NCI-H2029 treated with DMSO at 0.1 percent for 48 hours (cell line): ENCODE results near the gene RAB10.
A peak's percentile ranks its signal among the peaks of the same experiment; 100 is the strongest.
"Not testable (repeated sequence)": the region's sequence is repeated elsewhere in the genome, so short reads cannot be mapped to it uniquely, and the experiment has no call there.

ENCODE experiments used
- DNase-seq: peaks from one replicate; lab custom pipeline; 2025; lab: John Stamatoyannopoulos, UW

Gene RAB10

DNA sequence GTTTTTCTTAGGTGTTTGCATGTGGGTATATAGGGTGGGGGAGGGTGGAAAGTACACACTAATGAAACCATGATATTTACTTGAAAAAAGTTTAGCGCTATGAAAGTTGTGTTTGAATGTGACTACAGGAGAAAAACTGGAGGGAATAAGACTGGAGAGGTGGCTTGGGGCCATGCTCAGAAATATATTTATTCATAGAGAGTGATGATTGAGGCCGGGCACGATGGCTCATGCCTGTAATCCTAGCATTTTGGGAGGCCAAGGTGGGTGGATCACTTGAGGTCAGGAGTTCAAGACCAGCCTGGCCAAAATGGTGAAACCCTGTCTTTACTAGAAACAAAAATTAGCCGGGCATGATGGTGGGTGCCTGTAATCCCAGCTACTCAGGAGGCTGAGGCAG lies 55.0 kb downstream of the RAB10 start:
- DNase-seq, result not testable (repeated sequence)

DNA sequence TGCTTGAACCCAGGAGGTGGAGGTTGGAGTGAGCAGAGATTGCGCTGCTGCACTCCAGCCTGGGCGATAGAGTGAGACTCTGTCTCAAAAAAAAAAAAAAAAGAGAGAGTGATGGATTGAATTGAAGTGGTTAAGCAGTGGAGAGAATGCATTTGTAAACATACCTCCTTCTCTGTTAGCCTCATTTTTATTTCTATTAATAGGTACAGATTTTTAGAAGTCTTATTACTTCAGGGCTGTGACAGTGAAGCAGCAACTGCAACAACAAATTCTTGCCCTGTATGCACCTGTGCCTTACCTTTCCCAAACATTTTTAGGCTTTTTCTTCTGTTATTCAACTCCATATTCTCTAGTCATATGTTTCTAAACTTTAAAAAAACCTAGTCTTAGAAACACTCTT lies 55.5 kb downstream of the RAB10 start:
- no peak for DNase-seq

- DNase-seq, result no peak
Observed at GRCh38 chr2:26095758-26096157, 61.9 kb downstream of the RAB10 start.

- DNase-seq, result no peak
Observed at GRCh38 chr2:26099933-26100332, 66.0 kb downstream of the RAB10 start.

DNA sequence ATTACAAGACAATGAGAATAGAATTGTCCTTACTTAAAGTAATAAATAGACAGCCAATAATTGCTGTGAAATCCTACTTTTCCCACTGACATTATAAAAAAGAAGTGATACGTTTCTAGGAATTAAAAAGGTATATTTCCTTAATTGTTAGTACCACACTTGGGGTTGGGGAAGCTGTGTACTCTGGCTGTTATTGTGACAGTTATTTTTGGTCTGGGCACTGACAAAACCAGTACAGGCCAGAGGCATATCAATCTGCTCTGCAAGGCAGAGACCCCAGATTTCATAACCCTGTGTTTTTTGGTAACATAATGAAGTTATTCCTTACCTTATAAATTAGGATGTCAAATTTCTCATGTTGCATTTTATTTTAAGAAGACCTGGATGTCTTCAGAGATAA lies 66.5 kb downstream of the RAB10 start:
- DNase-seq, result no peak

DNA sequence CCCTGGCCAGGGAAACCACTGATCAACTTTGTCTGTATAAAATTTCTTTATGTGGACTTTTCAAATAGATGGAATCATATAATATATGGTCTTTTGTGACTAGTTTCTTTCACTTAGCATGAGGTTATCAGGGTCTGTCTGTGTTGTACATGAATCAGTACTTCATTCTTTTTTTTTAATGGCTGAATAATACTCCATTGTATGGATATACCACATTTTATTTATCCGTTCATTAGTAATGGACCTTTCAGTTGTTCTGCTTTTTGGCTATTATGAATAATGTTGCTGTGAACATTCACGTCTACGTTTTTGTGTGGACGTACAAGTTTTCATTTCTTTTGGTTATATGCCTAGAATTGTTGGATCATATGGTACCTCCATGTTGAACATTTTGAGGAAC lies 69.9 kb downstream of the RAB10 start:
- DNase-seq, result no peak

DNA sequence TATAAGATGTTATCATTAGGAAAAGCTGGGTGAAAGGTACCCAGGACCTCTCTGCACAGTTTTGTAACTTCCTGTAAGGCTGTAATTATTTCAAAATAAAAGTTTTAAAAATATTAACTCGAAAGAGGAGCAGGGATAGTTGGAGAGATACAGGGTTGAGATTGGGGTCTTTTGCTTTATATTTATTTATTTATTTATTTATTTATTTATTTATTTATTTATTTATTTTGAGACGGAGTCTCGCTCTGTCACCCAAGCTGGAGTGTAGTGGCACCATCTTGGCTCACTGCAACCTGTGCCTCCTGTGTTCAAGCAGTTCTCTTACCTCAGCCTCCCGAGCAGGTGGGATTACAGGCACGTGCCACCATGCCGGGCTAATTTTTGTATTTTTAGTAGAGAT lies 74.8 kb downstream of the RAB10 start:
- not testable (repeated sequence) for DNase-seq

DNA sequence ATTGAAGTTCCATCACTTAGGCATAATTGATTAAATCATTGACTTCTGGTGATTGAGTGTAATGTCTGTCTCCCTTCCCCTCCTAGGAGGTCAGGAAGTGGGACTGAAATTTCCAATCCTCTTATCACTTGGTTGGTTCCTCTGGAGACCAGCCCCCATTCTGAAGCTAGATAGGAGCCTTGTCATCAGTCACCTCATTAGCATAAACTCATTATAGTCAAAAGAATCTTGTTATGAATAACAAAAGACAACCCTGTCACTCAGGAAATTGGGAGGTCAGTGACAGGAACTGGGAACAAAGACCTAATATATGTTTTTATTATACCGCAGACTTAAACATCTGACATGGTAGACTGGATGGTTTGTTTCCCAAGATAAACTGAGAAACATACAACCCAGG lies 78.3 kb downstream of the RAB10 start:
- no peak for DNase-seq

GRCh38 chr2:26114151-26114550 lies 80.3 kb downstream of the RAB10 start:
- DNase-seq, result no peak

- no peak for DNase-seq
Observed at GRCh38 chr2:26118682-26119081, 84.8 kb downstream of the RAB10 start.

DNA sequence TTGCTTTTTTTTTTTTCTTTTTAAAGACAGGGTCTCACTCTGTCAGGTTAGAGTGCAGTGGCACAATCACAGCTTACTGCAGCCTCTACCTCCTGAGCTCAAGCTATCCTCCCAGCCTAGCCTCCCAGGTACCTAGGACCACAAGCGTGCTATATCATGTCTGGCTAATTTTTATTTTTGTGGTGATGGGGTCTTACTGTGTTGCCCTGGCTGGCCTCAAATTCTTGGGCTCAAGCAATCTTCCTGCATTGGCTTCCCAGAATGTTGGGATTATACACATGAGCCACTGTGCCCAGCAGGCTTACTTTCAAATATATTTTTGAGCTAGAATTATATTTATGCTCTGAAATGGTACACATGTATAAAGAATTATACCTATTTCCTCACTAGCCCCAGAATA lies 85.6 kb downstream of the RAB10 start:
- no peak for DNase-seq

- no peak for DNase-seq
Observed at GRCh38 chr2:26122630-26123029, 88.7 kb downstream of the RAB10 start.

DNA sequence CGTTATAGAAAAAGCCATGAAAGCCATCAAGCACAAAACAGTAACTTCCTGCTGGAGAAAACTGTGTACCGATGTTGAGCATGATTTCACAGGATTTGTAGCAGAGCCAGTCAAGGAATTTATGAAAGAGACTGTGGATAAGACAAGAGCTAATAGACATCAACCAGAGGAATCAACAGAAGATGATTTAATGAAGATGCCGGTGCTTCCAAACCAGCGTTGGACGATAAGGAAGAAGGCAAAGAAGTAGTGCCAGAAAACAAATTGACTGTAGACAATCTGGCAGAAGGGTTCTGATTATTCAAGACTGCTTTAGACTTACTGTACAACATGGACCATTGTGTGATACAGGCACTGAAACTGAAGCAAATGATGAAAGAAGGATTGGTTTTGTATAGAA lies 89.5 kb downstream of the RAB10 start:
- no peak for DNase-seq

- DNase-seq, result no peak
Observed at GRCh38 chr2:26126074-26126473, 92.2 kb downstream of the RAB10 start.

DNA sequence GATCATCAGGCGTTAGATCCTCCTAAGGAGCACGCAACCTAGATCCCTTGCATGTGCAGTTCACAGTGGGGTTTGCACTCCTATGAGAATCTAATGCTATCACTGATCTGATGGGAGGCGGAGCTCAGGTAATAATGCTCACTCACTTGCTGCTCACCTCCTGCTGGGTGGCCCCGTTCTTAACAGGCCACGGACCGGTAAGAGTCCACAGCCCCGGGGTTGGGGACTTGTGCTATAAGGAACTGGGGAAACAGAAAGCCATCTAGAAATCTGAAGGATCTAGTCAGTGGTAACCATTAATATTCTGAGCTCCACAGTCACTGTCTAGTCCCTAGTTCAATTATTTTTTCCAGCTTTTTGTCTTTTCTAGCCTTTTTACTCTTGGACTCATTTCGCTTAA lies 94.3 kb downstream of the RAB10 start:
- DNase-seq, result no peak

DNA sequence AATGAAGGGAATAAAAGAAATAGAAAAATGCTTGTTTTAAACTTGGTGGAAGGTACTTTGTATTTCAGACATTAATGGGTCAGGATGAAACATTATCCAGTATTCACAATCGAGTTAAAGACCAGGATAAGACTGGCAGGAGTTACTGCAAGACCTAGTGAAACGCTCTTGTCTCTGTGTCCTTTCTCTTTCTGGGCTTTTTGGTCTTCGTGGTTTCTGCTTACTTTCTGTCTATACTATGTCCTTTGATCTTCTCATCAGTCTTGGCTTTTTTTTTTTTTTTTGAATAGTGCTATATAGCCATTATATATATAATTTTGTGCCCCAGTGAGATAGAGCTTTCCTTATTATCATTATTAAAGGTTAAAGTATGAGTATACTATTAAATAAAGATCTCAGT lies 96.9 kb downstream of the RAB10 start:
- no peak for DNase-seq

DNA sequence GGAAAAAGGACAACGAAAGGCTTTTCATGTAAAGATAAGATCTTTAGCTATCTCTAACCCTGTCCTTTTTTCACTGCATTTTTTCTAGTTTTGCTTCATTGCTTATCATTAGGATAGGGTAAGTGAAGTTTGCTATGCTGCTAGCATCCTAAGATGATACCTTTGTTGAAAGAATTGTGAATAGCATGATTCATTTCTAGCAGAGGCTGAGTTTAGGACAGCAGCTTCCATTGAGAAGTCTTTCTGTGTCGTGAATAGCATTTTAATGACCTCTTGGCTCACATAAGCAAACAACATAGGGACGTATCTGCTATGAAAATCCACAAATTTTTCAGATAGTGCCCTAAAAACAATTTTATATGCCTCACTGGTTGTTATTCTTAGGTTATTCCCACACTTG lies 102.6 kb downstream of the RAB10 start:
- DNase-seq, result no peak

DNA sequence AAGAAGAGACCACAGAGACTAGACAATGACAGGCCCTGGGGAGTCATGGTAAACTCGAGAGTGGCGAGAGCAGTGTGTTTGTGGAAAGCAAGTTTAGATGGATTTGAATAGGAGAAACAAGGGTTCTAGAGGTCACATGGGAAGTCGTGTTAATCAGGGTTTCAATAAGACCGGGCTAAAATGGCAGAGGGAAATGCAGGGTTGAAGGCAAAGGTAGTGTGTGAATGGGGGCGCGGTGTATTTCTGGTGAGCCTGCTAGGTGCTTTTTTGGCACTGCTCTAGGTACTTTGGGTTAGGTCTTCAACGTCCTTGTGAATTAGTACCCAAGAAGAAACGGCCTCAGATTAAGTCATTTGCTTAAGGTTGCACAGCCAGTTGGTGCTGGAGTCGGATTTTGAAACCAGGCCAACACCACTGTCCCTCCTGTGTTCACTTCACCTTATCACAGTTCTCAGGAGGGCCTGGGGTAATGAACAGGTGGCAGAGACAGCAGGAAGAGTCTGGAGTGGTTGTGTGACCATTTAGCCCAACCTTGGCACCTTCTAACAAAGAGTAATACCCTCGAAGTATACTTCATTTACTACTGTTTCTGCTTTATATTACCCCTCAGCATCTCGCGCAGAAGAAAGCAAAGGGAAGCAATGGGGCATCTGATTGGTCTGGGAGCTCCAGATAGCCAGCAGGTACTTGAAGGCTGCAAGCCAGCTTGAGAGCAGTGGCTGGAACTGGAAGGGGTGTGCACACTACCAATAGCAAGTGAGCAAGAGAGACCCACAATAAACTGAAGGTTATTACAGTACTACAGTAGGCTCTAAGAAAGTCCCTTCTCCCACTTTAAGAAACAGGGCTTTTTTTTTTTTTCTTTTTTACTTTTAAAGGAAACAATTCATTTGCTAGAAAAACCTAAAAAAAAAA lies 105.6 kb downstream of the RAB10 start:
- peak; percentile 55 for DNase-seq

GRCh38 chr2:26141145-26141769 lies 107.4 kb downstream of the RAB10 start:
- DNase-seq, result no peak

GRCh38 chr2:26144031-26144430 lies 110.1 kb downstream of the RAB10 start:
- peak; percentile 21 for DNase-seq

GRCh38 chr2:26144953-26145680 lies 111.2 kb downstream of the RAB10 start:
- DNase-seq, result peak; percentile 72

GRCh38 chr2:26148501-26148900 lies 114.6 kb downstream of the RAB10 start:
- DNase-seq, result no peak

GRCh38 chr2:26150243-26150642 lies 116.4 kb downstream of the RAB10 start:
- DNase-seq, result no peak
